PC-9 (cell line): Measurements from ENCODE around the gene FERMT1. TPM values are rescaled to one million over a fixed set of nuclear protein-coding genes. Genes with fewer than 3 reads are reported as not detected.

Source experiments
- BruUV-seq: library from RNA; stranded (reverse); fragments of 400-500 nt; replicated peaks from 2 replicates; lab custom pipeline; 2021; lab: Mats Ljungman, UMichigan
- CTCF ChIA-PET: fragments of 300-600 bp; sonication (Branson Sonifier 250); formaldehyde crosslinking; loops from one replicate; lab custom pipeline; 2022; ENCODE audit warnings: antibody characterized with exemption; lab: Charles Lee
- POLR2A ChIA-PET: fragments of 300-600 bp; sonication (Branson Sonifier 250); formaldehyde crosslinking; loops from one replicate; lab custom pipeline; 2022; ENCODE audit warnings: antibody characterized with exemption; ENCODE audit not compliant: unreplicated experiment; lab: Charles Lee
- DNase-seq, 2 experiments: peaks; one replicate each; pipeline versions ENCODE4 v3.0.0 to v3.0.0-alpha.2; 2015 to 2022; ENCODE audit warnings: mixed read lengths in 1 of 2
- H2AFZ ChIP-seq: fragments of 200-600 bp; sonication (generic); 2 replicates; pipeline ENCODE4 v1.8.1; 2017; ENCODE audit warnings: antibody characterized with exemption
- H3F3A ChIP-seq: fragments of 200-600 bp; sonication (generic); 2 replicates; pipeline ENCODE4 v1.8.1; 2017; ENCODE audit warnings: antibody characterized with exemption, mild to moderate bottlenecking, low read depth; ENCODE audit not compliant: insufficient read depth
- H3K27ac ChIP-seq: fragments of 200-600 bp; sonication (generic); 2 replicates; pipeline ENCODE4 v1.6.1; 2016; ENCODE audit warnings: mixed run types
- H3K27me3 ChIP-seq: fragments of 200-600 bp; sonication (generic); 2 replicates; pipeline ENCODE4 v1.6.1; 2016; ENCODE audit warnings: low read depth, mixed run types; ENCODE audit not compliant: insufficient read depth
- H3K36me3 ChIP-seq: fragments of 200-600 bp; sonication (generic); 2 replicates; pipeline ENCODE4 v1.6.1; 2016; ENCODE audit warnings: low read depth, mixed run types
- H3K4me1 ChIP-seq: fragments of 200-600 bp; sonication (generic); replicated peaks from 2 replicates; pipeline ENCODE4 v1.6.1; 2016; ENCODE audit warnings: mixed run types; ENCODE audit not compliant: insufficient read depth
- H3K4me2 ChIP-seq: fragments of 200-600 bp; sonication (generic); 2 replicates; pipeline ENCODE4 v1.6.1; 2017; ENCODE audit warnings: mixed run types
- H3K4me3 ChIP-seq: fragments of 200-600 bp; sonication (generic); 2 replicates; pipeline ENCODE4 v1.6.1; 2016; ENCODE audit warnings: mixed run types
- H3K79me2 ChIP-seq: fragments of 200-600 bp; sonication (generic); 2 replicates; pipeline ENCODE4 v1.6.1; 2017; ENCODE audit warnings: low read depth, mixed run types
- H3K9me2 ChIP-seq: fragments of 200-600 bp; sonication (generic); 2 replicates; pipeline ENCODE4 v1.8.1; 2017; ENCODE audit warnings: mild to moderate bottlenecking; ENCODE audit not compliant: insufficient read depth
- H3K9me3 ChIP-seq: fragments of 200-600 bp; sonication (generic); 2 replicates; pipeline ENCODE4 v1.8.1; 2016; ENCODE audit warnings: low read depth; ENCODE audit not compliant: insufficient read depth
- H4K20me1 ChIP-seq: fragments of 200-600 bp; sonication (generic); 2 replicates; pipeline ENCODE4 v1.8.1; 2017; ENCODE audit not compliant: insufficient read depth
- EZH2 ChIP-seq: fragments of 200-600 bp; sonication (generic); IDR thresholded peaks from 2 replicates; pipeline ENCODE4 v1.8.0; 2017; ENCODE audit warnings: antibody characterized with exemption, low read depth
- intact Hi-C: fragments of 100-400 bp; cut with micrococcal nuclease; formaldehyde crosslinking; loops from one replicate; pipeline ENCODE4 v1.10.0; 2022; ENCODE audit not compliant: unreplicated experiment
- total RNA-seq: library from RNA; stranded (reverse); gene quantifications from 2 replicates; pipeline ENCODE4 v1.2.3, GENCODE V29; 2021
- TF ChIP-seq, protein P1 (sequence below): fragments of 200-600 bp; sonication (generic); conservative IDR thresholded peaks from 2 replicates; pipeline ENCODE4 v1.6.1; 2017; ENCODE audit warnings: mixed run types, antibody characterized with exemption, mild to moderate bottlenecking, moderate library complexity

FERMT1 gene
- total RNA-seq, 1 experiment from 2014 or later: 20.6 TPM

- Histone ChIP-seq H3K4me1 (no peaks in the 10 kb centered on the region), H3K4me3 (no peak overlapping the region), H4K20me1 (peaks cover 9% of the 10 kb centered on the region; the same call in 1 of the 2 replicates), H3K9me3 (no peaks in the 10 kb centered on the region), H3K27ac (no peak overlapping the region), H3K79me2 (no peaks in the 10 kb centered on the region; the same call in 1 of the 2 replicates), H3K9me2 (no peaks in the 10 kb centered on the region), H2AFZ (no peak overlapping the region), H3K27me3 (no peaks in the 10 kb centered on the region), H3F3A (no peaks in the 10 kb centered on the region), H3K4me2 (no peak overlapping the region), H3K36me3 (peaks cover 9% of the 10 kb centered on the region)
- no peak for TF ChIP-seq EZH2
- TF ChIP-seq, protein P1, sequence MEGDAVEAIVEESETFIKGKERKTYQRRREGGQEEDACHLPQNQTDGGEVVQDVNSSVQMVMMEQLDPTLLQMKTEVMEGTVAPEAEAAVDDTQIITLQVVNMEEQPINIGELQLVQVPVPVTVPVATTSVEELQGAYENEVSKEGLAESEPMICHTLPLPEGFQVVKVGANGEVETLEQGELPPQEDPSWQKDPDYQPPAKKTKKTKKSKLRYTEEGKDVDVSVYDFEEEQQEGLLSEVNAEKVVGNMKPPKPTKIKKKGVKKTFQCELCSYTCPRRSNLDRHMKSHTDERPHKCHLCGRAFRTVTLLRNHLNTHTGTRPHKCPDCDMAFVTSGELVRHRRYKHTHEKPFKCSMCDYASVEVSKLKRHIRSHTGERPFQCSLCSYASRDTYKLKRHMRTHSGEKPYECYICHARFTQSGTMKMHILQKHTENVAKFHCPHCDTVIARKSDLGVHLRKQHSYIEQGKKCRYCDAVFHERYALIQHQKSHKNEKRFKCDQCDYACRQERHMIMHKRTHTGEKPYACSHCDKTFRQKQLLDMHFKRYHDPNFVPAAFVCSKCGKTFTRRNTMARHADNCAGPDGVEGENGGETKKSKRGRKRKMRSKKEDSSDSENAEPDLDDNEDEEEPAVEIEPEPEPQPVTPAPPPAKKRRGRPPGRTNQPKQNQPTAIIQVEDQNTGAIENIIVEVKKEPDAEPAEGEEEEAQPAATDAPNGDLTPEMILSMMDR: no peak
- POLR2A ChIA-PET: no interaction called here
- intact Hi-C loops: no loop called here
- no TSS peak for BruUV-seq
- CTCF ChIA-PET: no interaction called here
- DNase-seq: no peak
Observed at GRCh38 chr20:6030453-6031080, 92.3 kb downstream of the FERMT1 start.

DNA sequence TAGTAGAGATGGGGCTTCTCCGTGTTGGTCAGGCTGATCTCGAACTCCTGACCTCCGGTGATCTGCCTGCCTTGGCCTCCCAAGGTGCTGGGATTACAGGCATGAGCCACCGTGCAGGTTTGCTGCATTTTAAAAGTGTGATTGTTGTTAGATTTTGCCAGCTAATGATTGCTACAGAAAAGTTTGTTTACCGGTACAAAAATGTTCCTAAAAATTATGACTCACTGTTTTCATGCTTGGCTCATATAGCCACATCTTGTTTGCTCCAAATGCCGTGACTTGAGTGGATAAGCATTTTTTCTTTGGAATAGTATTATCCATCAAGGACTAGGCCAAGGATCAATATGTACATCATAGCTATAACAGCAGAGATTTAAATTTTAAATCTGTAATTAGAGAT lies 93.3 kb downstream of the FERMT1 start:
- Histone ChIP-seq H4K20me1 (peaks cover 9% of the 10 kb centered on the region; the same call in 1 of the 2 replicates), H3K27me3 (no peaks in the 10 kb centered on the region), H3K79me2 (peaks cover 4% of the 10 kb centered on the region; the same call in 1 of the 2 replicates), H3K9me2 (no peaks in the 10 kb centered on the region), H3K9me3 (0 out of 2 replicates have a peak, but pooled peaks cover 3% of the 10 kb centered on the region), H3K27ac (no peak overlapping the region), H3F3A (no peaks in the 10 kb centered on the region), H3K4me1 (no peaks in the 10 kb centered on the region), H3K36me3 (peaks cover 15% of the 10 kb centered on the region), H3K4me3 (no peak overlapping the region), H2AFZ (no peak overlapping the region), H3K4me2 (no peak overlapping the region)
- ChIA-PET POLR2A (no interaction called here), CTCF (no interaction called here)
- no peak for DNase-seq
- TF ChIP-seq EZH2: no peak
- TF ChIP-seq, protein P1: no peak
- BruUV-seq: no TSS peak
- intact Hi-C loops: no loop called here

DNA sequence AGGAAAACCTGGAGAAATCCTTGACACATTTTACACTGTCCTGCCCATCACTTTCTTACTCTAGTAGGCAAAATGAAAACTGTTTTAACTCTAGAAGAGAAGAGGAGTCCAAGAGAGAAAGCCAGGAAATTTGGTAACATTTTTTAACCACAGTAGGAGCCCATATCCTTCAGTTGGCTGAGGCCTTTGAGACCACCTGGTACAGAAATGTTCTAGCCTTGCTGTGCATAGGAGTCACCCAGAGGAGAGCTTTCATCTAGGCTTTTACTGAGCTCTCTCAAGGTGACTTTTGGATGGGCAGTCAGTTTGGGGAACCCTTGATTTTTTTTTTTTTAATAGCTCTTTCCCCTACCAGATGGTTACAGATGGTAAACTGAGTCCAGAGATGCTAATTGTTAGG lies 94.0 kb downstream of the FERMT1 start:
- intact Hi-C loops: no loop called here
- TF ChIP-seq EZH2: no peak
- TF ChIP-seq, protein P1: no peak
- Histone ChIP-seq H3K27ac (no peak overlapping the region), H3K9me3 (0 out of 2 replicates have a peak, but pooled peaks cover 4% of the 10 kb centered on the region), H3K4me3 (no peak overlapping the region), H3K79me2 (peaks cover 11% of the 10 kb centered on the region; the same call in 1 of the 2 replicates), H4K20me1 (peaks cover 9% of the 10 kb centered on the region; the same call in 1 of the 2 replicates), H3F3A (no peaks in the 10 kb centered on the region), H3K27me3 (no peaks in the 10 kb centered on the region), H2AFZ (no peak overlapping the region), H3K9me2 (no peaks in the 10 kb centered on the region), H3K36me3 (peaks cover 18% of the 10 kb centered on the region), H3K4me2 (no peak overlapping the region), H3K4me1 (no peaks in the 10 kb centered on the region)
- ChIA-PET POLR2A (no interaction called here), CTCF (no interaction called here)
- BruUV-seq: no TSS peak
- DNase-seq: no peak
